Measurements from ENCODE around the gene C2CD4D. TPM values are rescaled to one million over a fixed set of nuclear protein-coding genes. Genes with fewer than 3 reads are reported as not detected.

The C2CD4D gene
- not detected in 2 replicates for total RNA-seq

DNA sequence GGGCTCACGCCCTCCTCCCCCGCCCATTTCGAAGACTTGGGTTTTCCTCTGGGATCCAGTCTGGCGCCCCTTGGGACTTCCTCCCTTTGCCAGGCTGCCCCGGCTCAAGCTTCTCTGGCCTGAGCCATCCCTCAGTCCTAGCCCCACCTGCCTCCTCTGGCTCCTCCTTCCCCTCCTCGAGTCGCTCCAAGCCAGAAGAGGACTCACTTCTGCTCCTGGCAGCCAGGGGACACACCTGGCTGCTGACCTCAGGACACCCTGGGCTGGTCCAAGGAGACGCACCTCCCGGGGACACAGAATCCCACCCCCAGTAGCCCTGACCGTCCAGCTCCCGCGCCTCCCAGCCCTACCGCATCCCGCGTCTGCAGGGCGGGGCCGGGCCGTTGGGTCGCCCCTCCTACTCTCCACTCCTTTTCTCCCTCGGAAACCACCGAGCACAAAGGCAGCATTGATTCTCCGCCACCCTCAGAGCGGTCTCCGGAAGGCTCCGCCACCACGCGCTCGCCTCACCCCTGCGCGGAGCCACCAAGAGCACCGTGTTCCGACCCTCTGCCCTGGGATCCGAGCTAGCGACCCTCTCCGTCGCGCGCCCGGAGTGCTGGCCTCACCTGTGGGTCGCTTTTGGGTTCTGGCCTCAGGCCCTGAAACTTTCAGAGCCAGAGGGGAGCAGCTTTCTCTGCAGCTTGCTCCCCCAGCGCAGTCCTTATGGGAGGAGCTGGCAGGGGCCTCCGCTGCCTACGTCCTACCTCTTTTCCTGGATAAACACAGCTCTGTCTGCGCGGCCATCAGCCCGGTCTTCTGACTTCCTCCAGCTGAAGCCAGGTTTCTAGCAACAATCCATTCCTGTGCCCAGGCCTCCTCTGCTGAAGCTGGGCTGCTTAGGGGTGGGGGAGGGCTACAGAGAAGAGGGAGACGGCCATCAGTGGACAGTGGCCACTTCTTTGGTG lies at the start of gene C2CD4D:
C2CD4D (minus strand) TSS at position 364 of the 947 bp plus-strand sequence. CDS start 831 bp downstream, outside the sequence.

DNA sequence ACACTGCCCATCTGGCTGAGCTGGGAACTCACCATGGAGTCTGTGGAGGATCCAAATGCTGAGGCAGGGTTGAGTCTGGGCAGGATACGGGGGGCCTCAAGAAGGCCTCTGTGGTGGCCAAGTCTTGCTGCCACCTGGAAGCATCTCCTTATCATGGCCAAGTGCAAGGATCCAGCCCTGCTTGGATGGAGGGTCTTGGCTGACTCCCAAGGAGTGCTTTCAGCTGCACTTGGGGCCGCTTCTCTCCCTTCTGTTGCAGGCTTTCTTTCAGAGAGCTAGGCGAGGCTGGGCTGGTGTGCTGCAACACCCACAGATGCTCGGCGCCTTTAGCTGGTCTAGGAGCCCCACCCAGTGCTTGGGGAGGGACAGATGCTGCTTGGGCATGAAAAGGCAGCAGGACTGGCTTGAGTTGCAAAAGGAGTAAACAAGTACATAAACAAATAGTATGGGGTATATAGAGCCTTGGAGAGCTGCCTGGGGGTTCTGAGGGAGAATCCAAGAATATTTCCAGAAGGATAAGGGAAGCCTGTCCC lies 13.9 kb upstream of the C2CD4D start, which contains the start of gene THEM5:
THEM5 (minus strand) TSS at position 302 of the 533 bp plus-strand sequence; CDS start at position 155, 147 bp downstream.

DNA sequence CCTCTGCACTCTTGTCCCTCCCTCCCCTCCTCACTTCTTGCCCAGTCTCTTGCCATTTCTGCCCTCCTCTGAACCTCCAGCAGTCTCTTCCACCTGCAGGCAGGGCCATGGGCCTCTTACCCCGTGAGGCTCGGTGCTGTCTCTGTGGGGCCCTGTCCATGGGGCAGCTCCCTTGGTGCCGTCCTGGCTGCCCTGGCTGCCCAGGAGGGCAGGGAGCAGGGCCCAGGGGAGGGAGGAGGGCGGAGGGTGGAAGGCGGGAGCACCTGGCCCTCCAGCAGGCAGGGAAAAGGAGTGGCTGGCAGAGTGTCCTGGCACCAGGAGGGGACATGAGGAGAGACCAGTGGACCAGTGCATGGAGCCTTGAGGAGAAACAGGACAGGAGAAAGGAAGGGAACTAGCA lies 8.0 kb downstream of the C2CD4D start, which contains the start of gene RORC:
RORC (minus strand) TSS at position 198 of the 400 bp plus-strand sequence; CDS start at position 160, 38 bp downstream.

DNA sequence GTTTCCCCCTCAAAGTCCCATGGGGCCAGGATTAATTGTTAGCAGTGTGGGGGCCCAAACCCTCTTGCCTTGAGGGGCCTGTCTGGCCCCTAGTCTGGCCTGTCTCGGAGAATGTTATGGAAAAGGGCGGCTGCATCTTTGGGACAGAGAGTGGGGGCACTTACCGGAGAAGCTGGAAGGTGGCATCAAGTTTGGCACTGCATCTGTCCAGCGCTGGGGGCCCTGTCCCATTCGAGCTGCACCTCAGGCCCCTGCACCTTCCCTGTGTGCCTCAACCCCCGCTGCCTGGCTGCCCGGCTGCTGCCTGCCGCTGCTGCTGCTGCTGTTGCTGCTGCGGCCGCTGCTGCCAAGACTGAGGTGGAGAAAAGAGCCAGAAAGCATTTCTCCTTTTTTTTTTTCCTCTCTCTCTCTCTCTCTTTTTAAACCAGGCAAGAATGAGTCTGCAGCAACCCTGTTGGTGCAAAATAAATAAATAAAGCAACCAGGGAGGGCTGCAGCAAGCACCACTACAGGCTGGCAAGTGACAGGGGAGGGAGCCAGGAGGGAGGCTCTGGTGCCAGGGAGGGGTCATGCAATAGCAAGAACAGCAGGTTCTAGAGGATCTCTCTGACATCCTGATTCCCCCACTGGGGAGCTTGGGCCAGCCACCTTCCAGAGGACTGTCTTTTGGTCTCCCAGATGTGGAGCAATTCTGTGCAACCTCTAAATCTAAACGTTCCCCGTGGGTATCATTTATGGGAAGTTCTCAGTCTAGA lies 34.4 kb downstream of the C2CD4D start, which contains the start of gene LINGO4:
LINGO4 (minus strand) TSS at position 354 of the 755 bp plus-strand sequence. CDS start 2,715 bp downstream, outside the sequence.

DNA sequence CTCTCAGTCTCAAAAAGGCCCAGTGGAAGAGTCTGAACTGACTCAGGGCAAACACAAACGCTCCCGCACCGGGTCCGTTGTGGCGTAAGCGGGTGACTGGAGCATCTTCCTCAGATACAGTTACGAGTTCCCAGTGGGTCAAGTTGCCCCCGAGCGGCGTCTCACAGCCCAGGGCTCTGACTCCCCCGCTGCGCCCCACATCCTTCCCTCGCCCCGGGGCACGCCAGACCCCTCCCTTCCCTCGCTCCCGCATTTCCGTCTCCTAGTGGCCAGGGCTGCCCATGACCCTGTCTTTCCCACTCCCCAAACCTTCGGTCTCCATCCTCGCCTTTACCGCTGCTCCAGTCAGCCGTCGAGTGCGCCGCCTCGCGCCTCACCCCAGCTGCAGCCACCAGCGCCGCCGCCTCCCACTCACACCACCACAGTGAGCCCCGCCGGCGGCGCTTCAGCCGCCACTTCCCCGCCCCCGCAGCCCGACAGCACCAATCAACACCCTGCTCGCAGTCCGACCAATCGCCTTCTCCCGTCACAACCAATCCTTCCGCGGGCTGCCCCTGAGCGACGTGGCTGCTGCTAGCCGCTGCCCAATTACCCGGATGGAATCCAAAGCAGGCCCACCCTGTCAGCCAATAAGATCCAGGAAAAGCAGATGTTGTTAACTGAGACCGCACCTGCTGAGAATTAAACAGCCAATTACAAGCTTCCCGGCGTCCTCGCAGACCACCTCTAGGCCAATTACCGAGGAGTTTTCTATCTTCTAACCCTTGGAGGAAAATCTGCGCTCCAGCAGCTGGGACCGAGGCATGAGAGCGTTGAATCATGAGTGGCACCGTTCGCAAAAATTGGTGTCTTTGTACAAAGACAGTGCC lies 49.3 kb downstream of the C2CD4D start, which contains the start of gene TDRKH:
TDRKH (minus strand) TSS at position 430 of the 869 bp plus-strand sequence. CDS start 7,478 bp downstream, outside the sequence.

Other genes with a start within 250 kb of the C2CD4D start
- gene SNX27, start 227.8 kb downstream of the C2CD4D start, total RNA-seq, result 23.3 and 27.1 TPM in 2 replicates
- gene CELF3, start 123.0 kb downstream of the C2CD4D start, total RNA-seq, result not detected in 2 replicates
- gene RIIAD1, start 118.3 kb downstream of the C2CD4D start, total RNA-seq, result not detected in 2 replicates
- 77.9 and 102 TPM in 2 replicates for gene MRPL9, start 76.3 kb downstream of the C2CD4D start, total RNA-seq
- 1.00 and 1.2 TPM in 2 replicates for gene TDRKH, start 49.3 kb downstream of the C2CD4D start, total RNA-seq
- not detected in 2 replicates for gene LINGO4, start 34.4 kb downstream of the C2CD4D start, total RNA-seq
- gene RORC, start 8.0 kb downstream of the C2CD4D start, total RNA-seq, result under 0.01 TPM in 1 of 2 replicates, not detected in the other
- not detected in 2 replicates for gene THEM5, start 13.9 kb upstream of the C2CD4D start, total RNA-seq
- gene THEM4, start 69.7 kb upstream of the C2CD4D start, total RNA-seq, result 7.6 and 8.7 TPM in 2 replicates
- gene S100A10, start 154.0 kb upstream of the C2CD4D start, total RNA-seq, result 119 and 133 TPM in 2 replicates
- 28.8 and 30.6 TPM in 2 replicates for gene S100A11, start 197.2 kb upstream of the C2CD4D start, total RNA-seq
- gene TCHHL1, start 249.2 kb upstream of the C2CD4D start, total RNA-seq, result not detected in 2 replicates

Measured in smooth muscle cell of bladder (primary cell).